GM06990 (cell line): ENCODE results near the gene LYPD6.

Source experiments
- DNase-seq: peaks from one replicate; pipeline ENCODE4 v3.0.0-alpha.2; 2011; ENCODE audit not compliant: insufficient read length; ENCODE audit errors: extremely low read depth
- H3K27me3 ChIP-seq: replicated peaks from 2 replicates; pipeline ENCODE4 v1.6.0; 2011; ENCODE audit warnings: low read length; ENCODE audit not compliant: control insufficient read depth, insufficient read depth
- H3K36me3 ChIP-seq: 2 replicates; pipeline ENCODE4 v1.5.1; 2011; ENCODE audit warnings: low read length; ENCODE audit not compliant: control insufficient read depth, insufficient read depth
- H3K4me3 ChIP-seq: replicated peaks from 2 replicates; pipeline ENCODE4 v1.5.1; 2011; ENCODE audit warnings: low read depth, mild to moderate bottlenecking, control low read depth, low read length
- CTCF ChIP-seq: IDR thresholded peaks from 2 replicates; pipeline ENCODE4 v1.5.1; 2011; ENCODE audit warnings: low read length, control low read depth, mild to moderate bottlenecking, inconsistent platforms; ENCODE audit not compliant: insufficient read depth, poor library complexity, severe bottlenecking

The LYPD6 gene

GRCh38 chr2:149334156-149334555 lies 3.8 kb downstream of the LYPD6 start:
- no peak overlapping the region for H3K4me3 ChIP-seq
- DNase-seq: no peak
- TF ChIP-seq CTCF: no peak
- no peaks in the 10 kb centered on the region; the same call in 1 of the 2 replicates for H3K27me3 ChIP-seq
- no peaks in the 10 kb centered on the region for H3K36me3 ChIP-seq

- Histone ChIP-seq H3K27me3 (no peaks in the 10 kb centered on the region), H3K36me3 (no peaks in the 10 kb centered on the region), H3K4me3 (no peak overlapping the region)
- TF ChIP-seq CTCF: no peak
- no peak for DNase-seq
These were observed 8.9 kb downstream of the LYPD6 start for GRCh38 chr2:149339324-149339723.

- Histone ChIP-seq H3K4me3 (no peak overlapping the region), H3K27me3 (no peaks in the 10 kb centered on the region), H3K36me3 (no peaks in the 10 kb centered on the region)
- DNase-seq: no peak
- no peak for TF ChIP-seq CTCF
These were observed 12.1 kb downstream of the LYPD6 start for GRCh38 chr2:149342509-149342908.

GRCh38 chr2:149344105-149344504 lies 13.7 kb downstream of the LYPD6 start:
- Histone ChIP-seq H3K36me3 (no peaks in the 10 kb centered on the region), H3K4me3 (no peak overlapping the region), H3K27me3 (no peaks in the 10 kb centered on the region)
- no peak for DNase-seq
- TF ChIP-seq CTCF: no peak

GRCh38 chr2:149346272-149346671 lies 15.9 kb downstream of the LYPD6 start:
- Histone ChIP-seq H3K36me3 (no peaks in the 10 kb centered on the region), H3K4me3 (no peak overlapping the region), H3K27me3 (no peaks in the 10 kb centered on the region)
- DNase-seq: no peak
- TF ChIP-seq CTCF: no peak

GRCh38 chr2:149348291-149348690 lies 17.9 kb downstream of the LYPD6 start:
- no peak for DNase-seq
- H3K36me3 ChIP-seq: no peaks in the 10 kb centered on the region
- no peaks in the 10 kb centered on the region for H3K27me3 ChIP-seq
- no peak for TF ChIP-seq CTCF
- no peak overlapping the region for H3K4me3 ChIP-seq
